ENCODE data around the gene MGAT4A. TPM values are rescaled to one million over a fixed set of nuclear protein-coding genes. Genes with fewer than 3 reads are reported as not detected.

MGAT4A gene
- total and polyA plus RNA-seq, 2 of the 13 experiments (the other 11 are each of a cell fraction or from before 2014, with no cell fraction given) = 47.2 to 90.9 TPM

- TF ChIP-seq STAT6 (CRISPR knock-in tag; IDR thresholded peaks at IDR 0.05; ENCODE audit: borderline replicate concordance) = no peak; the same call in 1 of the 2 replicates
- TF ChIP-seq NFYC (CRISPR knock-in tag; IDR thresholded peaks at IDR 0.05) = peak; percentile 41; the same call in 1 of the 2 replicates
- TF ChIP-seq POLR2A (IDR thresholded peaks at IDR 0.05; ENCODE audit: insufficient read depth in 1 of 2, low read depth in 2 of 2, low read length in 2 of 2) = peak; percentile 92 to 97
- no peak for TF ChIP-seq ZNF775 (CRISPR knock-in tag; IDR thresholded peaks at IDR 0.05; ENCODE audit: borderline replicate concordance)
- TF ChIP-seq AKAP8 (CRISPR knock-in tag; IDR thresholded peaks at IDR 0.05) = peak; percentile 30; the same call in 1 of the 2 replicates
- no peak; the same call in 1 of the 2 replicates for TF ChIP-seq ZNF747 (CRISPR knock-in tag; IDR thresholded peaks at IDR 0.05; ENCODE audit: borderline replicate concordance)
- TF ChIP-seq SMAD9 (CRISPR knock-in tag; IDR thresholded peaks at IDR 0.05) = peak; percentile 91
- no peak for TF ChIP-seq CC2D1A (CRISPR knock-in tag; IDR thresholded peaks at IDR 0.05)
- peak; percentile 99 for TF ChIP-seq ZNF274 (CRISPR knock-in tag; IDR thresholded peaks at IDR 0.05)
- no peak for TF ChIP-seq ISX (CRISPR knock-in tag; conservative IDR thresholded peaks at IDR 0.05)
- TF ChIP-seq ZFP90 (CRISPR knock-in tag; IDR thresholded peaks at IDR 0.05; ENCODE audit: borderline replicate concordance) = peak; percentile 83
- TF ChIP-seq MIER3 (CRISPR knock-in tag; IDR thresholded peaks at IDR 0.05; ENCODE audit: borderline replicate concordance) = no peak; the same call in 1 of the 2 replicates
- 0 out of 2 replicates have a peak, but pooled peaks have one; percentile 81 for TF ChIP-seq ZNF234 (CRISPR knock-in tag; conservative IDR thresholded peaks at IDR 0.05)
- TF ChIP-seq ZNF296 (CRISPR knock-in tag; conservative IDR thresholded peaks at IDR 0.05) = 0 out of 2 replicates have a peak, but pooled peaks have one; percentile 71
- peak; percentile 84; the same call in 1 of the 2 replicates for TF ChIP-seq ZNF558 (CRISPR knock-in tag; IDR thresholded peaks at IDR 0.05; ENCODE audit: borderline replicate concordance)
- TF ChIP-seq ZNF740 (CRISPR knock-in tag; IDR thresholded peaks at IDR 0.05) = peak; percentile 16; the same call in 1 of the 2 replicates
- peak; percentile 64; the same call in 1 of the 2 replicates for TF ChIP-seq ZNF431 (CRISPR knock-in tag; IDR thresholded peaks at IDR 0.05; ENCODE audit: borderline replicate concordance, low read depth)
- TF ChIP-seq ZNF317 (CRISPR knock-in tag; IDR thresholded peaks at IDR 0.05) = peak; percentile 82
- TF ChIP-seq NR2C2 (CRISPR knock-in tag; IDR thresholded peaks at IDR 0.05; ENCODE audit: borderline replicate concordance) = peak; percentile 94
- TF ChIP-seq ZNF468 (CRISPR knock-in tag; IDR thresholded peaks at IDR 0.05) = peak; percentile 84
- TF ChIP-seq ZNF382 (CRISPR knock-in tag; IDR thresholded peaks at IDR 0.05; ENCODE audit: borderline replicate concordance) = no peak
- TF ChIP-seq IKZF5 (CRISPR knock-in tag; IDR thresholded peaks at IDR 0.05) = peak; percentile 85
- TF ChIP-seq MTERF4 (CRISPR knock-in tag; IDR thresholded peaks at IDR 0.05) = peak; percentile 98
- TF ChIP-seq ZNF549 (CRISPR knock-in tag; IDR thresholded peaks at IDR 0.05) = no peak; the same call in 1 of the 2 replicates
- peak; percentile 92 for TF ChIP-seq ELF1 (CRISPR knock-in tag; IDR thresholded peaks at IDR 0.05)
Observed at GRCh38 chr2:98608116-98608961, 122.6 kb downstream of the MGAT4A start, which contains the start of the genes COA5 and UNC50 (continued).
